Stimulated activated CD8-positive, alpha-beta memory T cell treated with anti-CD3 and anti-CD28 coated beads, Interleukin-7, amount 100 ng/mL, for 4 hours (primary cell): ENCODE measurements around the gene LRRC7.
"Not testable (repeated sequence)": the region's sequence is repeated elsewhere in the genome, so short reads cannot be mapped to it uniquely, and the experiment has no call there.

ENCODE experiments used
- DNase-seq, 2 donors: peaks; one replicate each; pipeline ENCODE4 v3.0.0-alpha.2; 2020; ENCODE audit warnings: low read depth in 2 of 2

The LRRC7 gene

DNA sequence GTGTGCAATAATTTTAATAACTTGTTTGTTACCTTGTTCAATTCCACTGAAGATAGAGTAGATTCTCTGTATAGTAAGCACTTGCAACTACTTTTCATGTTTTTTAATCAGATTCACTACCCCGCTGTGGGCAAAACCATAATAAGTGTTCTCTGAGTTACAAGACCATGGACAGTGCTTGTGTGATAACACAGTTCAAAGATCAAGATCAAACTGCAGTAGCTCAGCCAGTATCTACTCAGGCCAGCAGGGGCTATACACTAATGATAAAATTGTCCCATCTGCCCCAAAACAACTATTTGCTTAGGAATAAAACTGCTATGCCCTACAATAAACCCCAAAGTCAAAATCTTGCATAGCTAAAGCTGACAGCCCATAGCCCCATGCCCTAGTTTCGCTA lies 129.6 kb downstream of the LRRC7 start:
- DNase-seq: no peak

- no peak for DNase-seq
Observed at GRCh38 chr1:69700770-69701169, 133.0 kb downstream of the LRRC7 start.

- DNase-seq: no peak
Observed at GRCh38 chr1:69702085-69702484, 134.4 kb downstream of the LRRC7 start.

DNA sequence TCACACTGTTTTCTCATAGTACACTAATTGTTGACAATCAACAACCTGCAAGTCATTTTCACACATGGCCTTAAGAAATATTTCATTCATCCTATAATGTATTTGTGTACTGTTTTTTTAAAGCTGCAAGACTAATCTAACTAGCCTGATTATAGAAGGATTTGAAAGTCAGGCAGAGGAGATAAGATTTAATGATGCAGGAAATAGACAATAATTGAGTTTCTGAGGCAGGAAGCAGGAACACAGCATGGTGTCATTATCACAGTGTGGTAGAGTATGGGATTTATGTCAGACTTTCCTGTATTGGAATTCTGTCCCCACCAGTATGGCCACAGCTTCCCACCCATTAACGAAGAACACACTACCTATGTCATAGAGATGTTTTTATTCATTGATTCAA lies 138.8 kb downstream of the LRRC7 start:
- no peak for DNase-seq

DNA sequence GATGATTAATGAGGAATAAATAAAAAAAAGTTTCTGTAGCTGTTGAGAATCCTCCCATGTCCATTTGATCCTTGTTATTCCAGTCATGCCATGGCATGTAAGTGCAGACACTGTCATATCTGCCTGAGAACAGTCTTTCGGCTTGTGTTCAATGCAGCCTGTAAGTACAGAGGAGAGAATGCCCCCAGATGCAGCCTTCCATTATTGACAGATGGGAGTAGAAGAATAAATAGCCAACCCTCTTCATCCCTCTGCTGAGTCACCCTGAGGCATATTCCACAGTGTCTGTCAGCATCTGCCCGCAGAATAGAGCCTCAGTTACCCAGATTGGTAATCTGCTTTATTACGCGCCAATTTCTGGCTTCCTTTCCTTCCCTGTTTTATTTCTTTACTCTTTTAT lies 139.4 kb downstream of the LRRC7 start:
- no peak for DNase-seq

GRCh38 chr1:69710484-69711189 lies 142.9 kb downstream of the LRRC7 start:
- no peak for DNase-seq

DNA sequence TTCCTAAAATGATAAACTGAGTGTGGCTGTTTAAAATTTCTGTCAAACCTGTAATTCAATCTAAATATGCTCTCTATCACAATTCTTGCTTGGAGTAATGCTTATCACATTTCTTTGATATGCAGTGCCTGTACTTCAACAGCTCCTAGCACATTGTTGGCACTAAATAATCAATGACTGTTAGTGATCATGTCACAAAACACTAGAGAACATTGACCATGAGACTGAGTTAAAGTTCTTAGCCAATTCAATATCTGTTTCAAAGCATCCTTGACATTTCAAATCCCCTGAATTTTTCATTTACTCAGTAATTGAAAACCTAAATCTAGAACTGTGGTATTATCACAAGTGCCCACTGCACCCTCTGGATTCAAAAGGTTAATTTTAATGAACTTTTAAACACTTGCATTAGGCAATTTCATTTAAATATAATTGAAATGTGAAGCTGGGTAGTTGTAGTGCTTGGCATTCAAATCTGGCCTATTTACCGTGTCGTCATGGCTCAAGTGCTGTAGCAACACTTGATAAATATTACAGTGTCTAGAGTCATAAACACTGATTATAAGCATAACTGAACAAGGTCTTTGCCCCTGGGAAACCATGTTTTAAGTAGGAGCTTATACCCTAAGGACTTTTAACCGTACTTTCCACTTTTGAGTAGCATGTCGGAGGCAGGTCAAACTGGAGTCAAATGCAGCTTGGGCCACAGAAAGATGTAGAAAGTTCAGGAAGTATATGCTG lies 143.6 kb downstream of the LRRC7 start:
- no peak for DNase-seq

- not testable (repeated sequence) for DNase-seq
Observed at GRCh38 chr1:69717834-69718233, 150.1 kb downstream of the LRRC7 start.

DNA sequence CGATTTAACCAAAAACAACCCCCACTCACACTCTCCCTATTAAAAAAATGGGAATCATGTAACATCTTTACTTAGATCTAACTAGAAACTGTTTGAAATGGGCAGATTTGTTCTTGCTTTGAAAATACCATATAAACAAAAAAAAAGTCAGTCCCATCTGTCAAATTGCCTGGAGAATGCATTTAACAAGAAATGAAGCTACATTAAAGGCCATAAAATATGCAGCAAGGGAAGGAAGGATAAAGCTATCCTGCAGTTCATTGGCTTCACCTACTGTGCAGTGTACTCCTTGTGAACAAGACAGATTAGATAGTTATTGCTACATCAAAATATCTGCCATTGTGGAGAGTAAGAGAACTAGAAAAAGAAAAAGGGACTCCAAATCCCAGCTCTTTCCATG lies 160.5 kb downstream of the LRRC7 start:
- no peak for DNase-seq

- DNase-seq: no peak
Observed at GRCh38 chr1:69733061-69733460, 165.3 kb downstream of the LRRC7 start.

- DNase-seq: no peak
Observed at GRCh38 chr1:69737527-69738185, 169.9 kb downstream of the LRRC7 start.

DNA sequence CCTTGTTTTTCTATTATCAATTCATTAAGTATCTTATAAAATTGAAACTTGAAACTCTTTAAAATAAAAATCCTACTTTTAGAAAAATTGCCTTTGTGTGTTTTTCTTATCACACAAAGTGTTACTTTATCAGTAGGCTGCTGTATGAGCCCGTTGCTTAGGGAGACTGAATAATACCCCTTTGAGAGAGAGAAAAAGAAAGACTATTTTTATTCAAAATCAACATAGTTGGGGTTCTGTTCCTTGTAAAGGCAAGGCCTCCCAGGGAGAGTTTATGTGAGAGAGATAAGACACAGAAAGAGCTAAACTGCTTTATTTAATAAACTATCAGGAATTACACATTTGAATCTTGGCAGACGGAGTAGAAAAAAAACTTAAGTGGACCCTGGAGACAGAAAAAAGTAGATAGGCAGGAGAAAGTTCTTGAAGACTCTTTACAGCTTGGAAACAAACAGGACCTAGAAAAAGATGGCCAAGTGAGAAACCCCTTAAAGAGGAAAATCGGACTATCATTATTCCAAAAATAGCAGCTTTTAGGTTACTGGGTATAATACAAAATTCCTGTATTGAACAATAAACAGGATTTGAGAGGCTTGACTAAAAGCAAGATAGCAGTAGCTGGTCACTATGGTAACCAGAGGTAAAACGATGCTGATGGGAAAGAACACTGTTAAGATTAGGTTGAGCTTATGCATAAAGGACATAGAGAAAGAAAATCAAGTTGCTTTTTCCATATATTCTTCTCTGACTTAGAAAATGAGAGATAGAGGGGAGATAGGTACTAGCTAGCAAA lies 170.9 kb downstream of the LRRC7 start:
- DNase-seq: no peak

- DNase-seq: no peak
Observed at GRCh38 chr1:69739251-69739605, 171.5 kb downstream of the LRRC7 start.

DNA sequence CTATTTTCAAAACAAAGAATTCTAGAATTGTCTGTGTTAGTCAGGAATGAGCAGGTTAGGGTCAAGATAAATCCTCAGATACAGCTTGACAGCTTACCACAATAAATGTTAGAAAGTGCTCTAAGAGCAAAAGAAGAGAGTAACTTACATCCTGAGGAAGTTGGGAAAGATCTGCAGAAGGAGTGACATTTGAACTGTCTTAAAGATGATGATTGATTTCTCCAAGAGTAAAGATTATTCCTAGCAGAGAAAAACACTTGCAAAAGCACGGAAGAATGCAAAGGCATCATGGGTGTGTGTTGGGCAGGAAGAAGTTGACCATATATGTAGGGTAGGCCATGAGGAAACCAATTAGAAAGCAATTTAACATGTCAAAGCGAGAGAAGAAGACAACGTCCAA lies 175.4 kb downstream of the LRRC7 start:
- no peak for DNase-seq

- no peak for DNase-seq
Observed at GRCh38 chr1:69744381-69744780, 176.7 kb downstream of the LRRC7 start.

GRCh38 chr1:69747207-69747606 lies 179.5 kb downstream of the LRRC7 start:
- DNase-seq: no peak

GRCh38 chr1:69750638-69751037 lies 182.9 kb downstream of the LRRC7 start:
- DNase-seq: no peak

DNA sequence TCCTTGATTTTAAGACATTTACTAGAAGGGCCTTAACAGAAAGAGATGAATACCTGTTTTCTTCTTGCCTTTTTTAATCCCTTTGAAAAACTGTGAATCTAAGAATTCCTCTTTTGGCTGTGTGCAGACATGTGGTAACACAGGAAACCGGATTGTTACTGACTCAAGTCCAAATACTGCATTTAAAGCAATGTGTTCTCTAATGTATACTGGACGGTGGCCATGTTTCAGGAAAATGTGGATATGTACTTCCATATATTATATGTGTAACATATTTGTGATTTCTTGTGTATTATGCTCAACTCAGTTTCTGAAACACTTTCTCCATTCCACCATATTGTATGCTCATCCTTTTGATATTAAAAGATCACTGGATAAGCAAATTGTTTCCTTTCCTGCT lies 185.1 kb downstream of the LRRC7 start:
- no peak for DNase-seq

DNA sequence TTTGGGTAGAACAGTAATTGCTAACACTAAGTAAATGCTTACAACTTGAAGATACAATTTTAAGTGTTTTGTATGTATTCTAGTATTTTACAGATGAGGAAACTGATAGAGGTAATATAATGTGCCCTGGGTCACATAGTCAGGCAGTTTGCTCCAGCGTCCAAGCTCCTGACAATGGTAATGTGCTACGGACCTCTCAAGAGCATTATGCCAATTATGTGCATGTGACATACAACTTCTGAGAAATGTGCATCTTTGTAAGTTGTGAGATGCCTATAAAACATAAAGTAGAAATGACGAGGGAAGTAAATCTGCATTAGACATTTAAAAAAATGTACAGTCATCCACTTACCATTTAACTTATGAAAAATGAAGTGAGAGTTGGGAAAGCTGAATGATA lies 186.8 kb downstream of the LRRC7 start:
- no peak for DNase-seq

GRCh38 chr1:69755647-69756046 lies 187.9 kb downstream of the LRRC7 start:
- DNase-seq: no peak

DNA sequence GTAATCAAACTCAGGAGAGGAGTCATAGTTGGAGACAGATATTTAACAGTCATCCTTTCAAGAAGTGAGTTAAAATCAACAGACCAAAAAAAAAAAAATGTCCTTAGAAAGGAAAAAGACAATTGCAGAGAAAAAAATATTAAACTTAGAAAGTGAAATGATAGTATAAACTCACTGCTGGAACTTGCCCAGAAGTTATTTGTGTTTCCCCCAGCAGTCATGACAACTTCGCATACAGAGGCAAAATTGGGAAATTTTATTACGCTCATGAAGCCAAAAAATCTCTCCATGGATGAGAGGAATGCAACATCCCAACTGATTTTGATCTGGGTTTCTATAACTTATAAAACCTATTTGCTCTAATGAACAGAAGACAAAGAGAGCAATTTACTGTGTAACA lies 198.2 kb downstream of the LRRC7 start:
- no peak for DNase-seq

DNA sequence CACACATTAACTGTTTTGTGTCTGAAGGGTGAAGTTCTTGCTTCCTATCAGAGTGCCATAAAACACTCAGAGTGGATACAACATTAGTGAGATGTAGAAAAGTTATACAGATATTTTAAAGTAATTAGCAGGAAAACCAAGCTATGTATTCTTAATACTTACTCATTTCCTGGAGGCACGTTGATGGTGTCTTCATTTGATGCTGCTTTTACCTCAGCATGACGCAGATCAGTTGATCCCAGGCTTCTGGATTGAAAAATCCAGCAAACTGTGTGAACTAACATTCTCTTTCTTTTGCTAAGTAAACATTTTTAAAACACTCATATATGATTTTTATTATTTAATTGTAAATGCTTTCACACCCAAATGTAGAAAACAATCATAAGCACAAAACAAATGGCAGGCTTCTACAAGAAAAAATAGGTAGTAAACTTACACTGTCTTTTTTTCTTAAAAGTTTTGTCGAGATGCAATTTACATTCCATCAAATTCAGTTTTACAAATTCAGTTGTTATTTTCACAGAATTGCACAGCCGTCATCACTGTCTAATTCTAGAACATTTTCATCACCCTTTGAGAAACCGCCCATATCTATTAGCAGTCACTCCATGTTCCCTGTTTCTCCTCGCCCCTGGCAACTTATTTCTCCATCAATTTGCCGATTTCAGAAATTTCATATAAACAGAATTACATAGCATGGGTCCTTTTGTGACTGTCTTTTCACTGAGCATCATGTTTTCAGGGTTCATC lies 198.9 kb downstream of the LRRC7 start:
- no peak for DNase-seq
